K562 (cell line): ENCODE results near the gene WNK1. TPM values are rescaled to one million over a fixed set of nuclear protein-coding genes. Genes with fewer than 3 reads are reported as not detected.

Experiments
- BRD9 ChIP-seq: fragments of 450-650 bp; IDR thresholded peaks from 2 replicates; pipeline ENCODE4 v1.6.1; 2018; ENCODE audit warnings: low read depth; ENCODE audit not compliant: partially characterized antibody
- LARP7 ChIP-seq: fragments of 450-650 bp; IDR thresholded peaks from 2 replicates; pipeline ENCODE4 v1.6.1; 2016
- MGA ChIP-seq: fragments of 450-650 bp; IDR thresholded peaks from 2 replicates; pipeline ENCODE4 v1.6.1; 2016; ENCODE audit warnings: mild to moderate bottlenecking, moderate library complexity
- MYNN ChIP-seq, 2 experiments: sonication (generic); formaldehyde crosslinking in 1 of 2; IDR thresholded peaks; 2 replicates each; pipeline versions ENCODE4 v1.5.0 to v1.6.1; 2016 to 2020; ENCODE audit warnings: antibody characterized with exemption in 1 of 2, missing genetic modification reagents in 1 of 2
- POLR2H ChIP-seq: IDR thresholded peaks from 2 replicates; pipeline ENCODE4 v1.6.1; 2016; ENCODE audit warnings: missing genetic modification characterization, low read depth, mild to moderate bottlenecking, control low read depth, missing compliant biosample characterization, moderate library complexity
- SP2 ChIP-seq: IDR thresholded peaks from 2 replicates; pipeline ENCODE4 v1.6.1; 2011; ENCODE audit warnings: mild to moderate bottlenecking, low read depth, low read length, moderate library complexity; ENCODE audit not compliant: poor library complexity, severe bottlenecking; ENCODE audit errors: extremely low read depth
- ZNF512 ChIP-seq: IDR thresholded peaks from 2 replicates; pipeline ENCODE4 v1.6.1; 2016; ENCODE audit warnings: missing genetic modification characterization, missing compliant biosample characterization
- polyA plus RNA-seq, 8 experiments: library from polyadenylated mRNA; depleted of rRNA in 4 of 8; stranded (reverse) in 5 of 8; unstranded in 3 of 8; fragments of >200 nt; fragmentation: Nextera tagmentation in 2 of 8; fragmentation: Illumina TruSeq in 1 of 8; extraction: Ambion mirVana in 2 of 8; extraction: Trizol in 1 of 8; gene quantifications; 2 replicates each; pipeline versions ENCODE4 v1.2.1 to v1.2.3, GENCODE V29; 2011 to 2014; ENCODE audit warnings: inconsistent platforms in 1 of 8, missing spikeins in 1 of 8
- total RNA-seq, 7 experiments: library from RNA; depleted of rRNA in 6 of 7; stranded (reverse); fragments of >200 nt in 6 of 7; fragmentation: Illumina TruSeq in 2 of 7; extraction: Trizol in 2 of 7; gene quantifications; 2 replicates each; pipeline versions ENCODE4 v1.2.1 to v1.2.3, GENCODE V29; 2011 to 2021; ENCODE audit warnings: low replicate concordance in 1 of 7
- TF ChIP-seq, protein P1 (sequence below): IDR thresholded peaks from 3 replicates; pipeline ENCODE4 v1.6.1; 2011; ENCODE audit warnings: borderline replicate concordance, mild to moderate bottlenecking, moderate library complexity; ENCODE audit not compliant: insufficient read length; ENCODE audit errors: extremely low read depth

WNK1 gene
- total and polyA plus RNA-seq, 9 of the 15 experiments (the other 6 are each of a cell fraction or from before 2014, with no cell fraction given) = 4.3 to 73.9 (median 31.0) TPM

DNA sequence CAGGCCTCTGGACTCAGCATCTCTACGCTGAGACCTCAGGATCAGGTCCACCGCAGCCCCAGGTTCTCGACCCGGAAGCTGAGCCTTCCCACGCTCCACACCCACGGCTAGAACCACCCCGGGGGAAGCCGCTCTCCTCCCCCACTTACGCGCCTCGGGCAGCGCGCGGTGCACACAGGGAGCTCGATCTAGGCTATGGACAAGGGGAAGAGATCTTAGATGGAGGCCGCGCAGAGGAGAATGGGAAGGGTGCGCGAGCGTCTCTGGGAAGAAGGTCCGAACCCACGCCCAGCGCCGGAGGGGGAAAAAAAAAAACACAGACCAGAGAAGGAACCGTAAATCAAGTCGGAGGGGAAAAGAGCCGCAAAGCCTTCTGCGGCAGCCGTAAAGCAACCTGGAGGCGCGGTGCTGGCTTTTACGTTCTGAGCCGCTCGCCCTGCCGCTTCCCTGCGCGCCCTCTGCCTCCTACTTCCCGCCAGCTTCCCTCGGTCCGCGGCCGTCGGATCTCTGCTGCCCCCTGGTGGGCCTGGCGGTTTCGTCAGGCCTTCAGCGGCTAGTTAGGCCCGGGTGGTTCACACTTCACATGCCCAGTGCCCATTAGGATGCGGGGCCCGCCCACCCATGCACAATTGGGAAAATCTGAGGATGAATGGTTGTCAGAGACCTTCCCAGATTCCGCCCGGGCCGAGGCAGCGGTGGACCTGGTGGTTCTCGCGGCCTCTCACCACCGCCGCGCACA is 197.2 kb downstream of the WNK1 start, which contains the start of gene RAD52 (continued):
- TF ChIP-seq, protein P1, sequence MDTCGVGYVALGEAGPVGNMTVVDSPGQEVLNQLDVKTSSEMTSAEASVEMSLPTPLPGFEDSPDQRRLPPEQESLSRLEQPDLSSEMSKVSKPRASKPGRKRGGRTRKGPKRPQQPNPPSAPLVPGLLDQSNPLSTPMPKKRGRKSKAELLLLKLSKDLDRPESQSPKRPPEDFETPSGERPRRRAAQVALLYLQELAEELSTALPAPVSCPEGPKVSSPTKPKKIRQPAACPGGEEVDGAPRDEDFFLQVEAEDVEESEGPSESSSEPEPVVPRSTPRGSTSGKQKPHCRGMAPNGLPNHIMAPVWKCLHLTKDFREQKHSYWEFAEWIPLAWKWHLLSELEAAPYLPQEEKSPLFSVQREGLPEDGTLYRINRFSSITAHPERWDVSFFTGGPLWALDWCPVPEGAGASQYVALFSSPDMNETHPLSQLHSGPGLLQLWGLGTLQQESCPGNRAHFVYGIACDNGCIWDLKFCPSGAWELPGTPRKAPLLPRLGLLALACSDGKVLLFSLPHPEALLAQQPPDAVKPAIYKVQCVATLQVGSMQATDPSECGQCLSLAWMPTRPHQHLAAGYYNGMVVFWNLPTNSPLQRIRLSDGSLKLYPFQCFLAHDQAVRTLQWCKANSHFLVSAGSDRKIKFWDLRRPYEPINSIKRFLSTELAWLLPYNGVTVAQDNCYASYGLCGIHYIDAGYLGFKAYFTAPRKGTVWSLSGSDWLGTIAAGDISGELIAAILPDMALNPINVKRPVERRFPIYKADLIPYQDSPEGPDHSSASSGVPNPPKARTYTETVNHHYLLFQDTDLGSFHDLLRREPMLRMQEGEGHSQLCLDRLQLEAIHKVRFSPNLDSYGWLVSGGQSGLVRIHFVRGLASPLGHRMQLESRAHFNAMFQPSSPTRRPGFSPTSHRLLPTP = no peak
- TF ChIP-seq BRD9 (no peak), MGA (no peak; the same call in 1 of the 2 replicates), LARP7 (no peak), ZNF512 (no peak), SP2 (no peak), MYNN (IDR thresholded peaks at IDR 0.05) (peak; percentile 24; the same call in 1 of the 2 replicates), MYNN (CRISPR knock-in tag; IDR thresholded peaks at IDR 0.05) (no peak), POLR2H (tag) (peak; percentile 56)
